Suprapubic skin (tissue), 4 donors: Measurements from ENCODE around the gene SLC25A47. TPM values are rescaled to one million over a fixed set of nuclear protein-coding genes. Genes with fewer than 3 reads are reported as not detected.
A peak's percentile ranks its signal among the peaks of the same experiment; 100 is the strongest.

Experiments used
- DNase-seq, 2 donors: peaks; one replicate each; pipeline ENCODE4 v3.0.0-alpha.2; 2019; ENCODE audit warnings: low spot score in 2 of 2
- H3K27ac ChIP-seq: fragments of 200-600 bp; sonication (generic); one replicate; pipeline ENCODE4 v1.5.1; 2019
- H3K27me3 ChIP-seq: fragments of 200-600 bp; sonication (generic); one replicate; pipeline ENCODE4 v1.5.1; 2019
- H3K36me3 ChIP-seq: fragments of 200-600 bp; sonication (generic); one replicate; pipeline ENCODE4 v1.5.1; 2019
- H3K4me1 ChIP-seq: fragments of 200-600 bp; sonication (generic); one replicate; pipeline ENCODE4 v1.5.1; 2019
- H3K4me3 ChIP-seq: fragments of 200-600 bp; sonication (generic); one replicate; pipeline ENCODE4 v1.5.1; 2019; ENCODE audit warnings: mild to moderate bottlenecking
- H3K9me3 ChIP-seq: fragments of 200-600 bp; sonication (generic); one replicate; pipeline ENCODE4 v1.5.1; 2019
- CTCF ChIP-seq, 2 donors: fragments of 200-600 bp in 1 of 2; fragments of 450-650 bp in 1 of 2; sonication (generic) in 1 of 2; IDR thresholded peaks; one replicate each; pipeline ENCODE4 v1.5.1; 2016 to 2019; ENCODE audit warnings: antibody characterized with exemption in 2 of 2, mild to moderate bottlenecking in 1 of 2, moderate library complexity in 1 of 2
- EP300 ChIP-seq: sonication (generic); formaldehyde crosslinking; IDR thresholded peaks from one replicate; pipeline ENCODE4 v1.6.1; 2017; ENCODE audit warnings: antibody characterized with exemption
- POLR2A ChIP-seq, 2 donors: fragments of 450-650 bp; IDR thresholded peaks; one replicate each; pipeline ENCODE4 v1.6.1; 2017; ENCODE audit warnings: antibody characterized with exemption in 2 of 2, mild to moderate bottlenecking in 2 of 2, moderate library complexity in 2 of 2
- POLR2AphosphoS5 ChIP-seq, 3 donors: sonication (generic); formaldehyde crosslinking; IDR thresholded peaks; one replicate each; pipeline ENCODE4 v1.6.1; 2017; ENCODE audit warnings: antibody characterized with exemption in 3 of 3
- WGBS: methylation state at CpG from one replicate; pipeline ENCODE4 v1.1.5; 2018; 5-methylcytosine and 5-hydroxymethylcytosine counted together
- total RNA-seq, 4 donors: library from RNA; depleted of rRNA; stranded (reverse); fragments of >200 nt; gene quantifications; one replicate each; pipeline ENCODE4 v1.1.0, GENCODE V29; 2016

The SLC25A47 gene
- total RNA-seq, 4 donors from 2014 or later = 0.30 to 1.4 TPM; not detected in 2

- H3K9me3 ChIP-seq = no peaks in the 10 kb centered on the region
- peaks cover 7% of the 10 kb centered on the region for H3K36me3 ChIP-seq
- peak; percentile 86 to 88 for DNase-seq
- peak overlapping the region; percentile 80 for H3K27ac ChIP-seq
- peaks cover 46% of the 10 kb centered on the region for H3K4me1 ChIP-seq
- no peak for TF ChIP-seq POLR2AphosphoS5 (IDR thresholded peaks at IDR 0.05)
- peak overlapping the region; percentile 10 for H3K4me3 ChIP-seq
- H3K27me3 ChIP-seq = no peaks in the 10 kb centered on the region
- WGBS = 49% methylated on average over 19 of the region's 30 CpGs
Measured at GRCh38 chr14:100297320-100298300, 25.5 kb upstream of the SLC25A47 start.

- Histone ChIP-seq H3K27me3 (no peaks in the 10 kb centered on the region), H3K36me3 (peaks cover 3% of the 10 kb centered on the region), H3K9me3 (no peaks in the 10 kb centered on the region), H3K4me1 (peaks cover 54% of the 10 kb centered on the region), H3K27ac (no peak overlapping the region), H3K4me3 (no peak overlapping the region)
- peak in 1 of 2 donors; percentile 48 for DNase-seq
- TF ChIP-seq CTCF (IDR thresholded peaks at IDR 0.05) (no peak), POLR2A (IDR thresholded peaks at IDR 0.05) (no peak)
- WGBS = 91% methylated on average over 12 of the region's 14 CpGs
Measured at GRCh38 chr14:100298551-100299237, 24.4 kb upstream of the SLC25A47 start.

GRCh38 chr14:100299238-100299560 is 23.9 kb upstream of the SLC25A47 start:
- WGBS = 92% methylated on average over 6 of the region's 6 CpGs
- peaks cover 55% of the 10 kb centered on the region for H3K4me1 ChIP-seq

GRCh38 chr14:100302616-100303015 is 20.5 kb upstream of the SLC25A47 start:
- WGBS = 26% methylated on average over 2 of the region's 2 CpGs
- Histone ChIP-seq H3K9me3 (no peaks in the 10 kb centered on the region), H3K27ac (peak overlapping the region; percentile 74), H3K4me1 (peaks cover 52% of the 10 kb centered on the region), H3K27me3 (no peaks in the 10 kb centered on the region), H3K4me3 (no peak overlapping the region), H3K36me3 (peaks cover 3% of the 10 kb centered on the region)
- TF ChIP-seq POLR2A (IDR thresholded peaks at IDR 0.05) (no peak), POLR2AphosphoS5 (IDR thresholded peaks at IDR 0.05) (no peak)
- no peak for DNase-seq

More at GRCh38 chr14:100299238-100299560, 23.9 kb upstream of the SLC25A47 start:
- TF ChIP-seq POLR2AphosphoS5 (IDR thresholded peaks at IDR 0.05) (no peak), CTCF (IDR thresholded peaks at IDR 0.05) (no peak), POLR2A (IDR thresholded peaks at IDR 0.05) (no peak), EP300 (no peak)
- H3K9me3 ChIP-seq = no peaks in the 10 kb centered on the region
- no peaks in the 10 kb centered on the region for H3K27me3 ChIP-seq
- H3K4me3 ChIP-seq = no peak overlapping the region
- H3K27ac ChIP-seq = no peak overlapping the region
- peaks cover 3% of the 10 kb centered on the region for H3K36me3 ChIP-seq
- DNase-seq = no peak

- H3K4me3 ChIP-seq = no peak overlapping the region
- TF ChIP-seq EP300 (no peak), CTCF (IDR thresholded peaks at IDR 0.05) (peak in 1 of 2 donors; percentile 32), POLR2A (IDR thresholded peaks at IDR 0.05) (no peak)
- 66% methylated on average over 8 of the region's 8 CpGs for WGBS
- no peaks in the 10 kb centered on the region for H3K9me3 ChIP-seq
- no peaks in the 10 kb centered on the region for H3K27me3 ChIP-seq
- no peak for DNase-seq
- peaks cover 52% of the 10 kb centered on the region for H3K4me1 ChIP-seq
- peaks cover 3% of the 10 kb centered on the region for H3K36me3 ChIP-seq
- peak overlapping the region; percentile 74 for H3K27ac ChIP-seq
Measured at GRCh38 chr14:100303179-100303578, 20.0 kb upstream of the SLC25A47 start.

GRCh38 chr14:100303925-100304324 is 19.2 kb upstream of the SLC25A47 start:
- WGBS = no CpG with 5 or more reads among the region's 4 CpGs
- Histone ChIP-seq H3K4me1 (peaks cover 55% of the 10 kb centered on the region), H3K4me3 (peak overlapping the region; percentile 94)

More at GRCh38 chr14:100303925-100304324, 19.2 kb upstream of the SLC25A47 start:
- TF ChIP-seq CTCF (IDR thresholded peaks at IDR 0.05) (no peak), POLR2AphosphoS5 (IDR thresholded peaks at IDR 0.05) (no peak), EP300 (no peak), POLR2A (IDR thresholded peaks at IDR 0.05) (no peak)
- H3K27ac ChIP-seq = peak overlapping the region; percentile 89
- no peaks in the 10 kb centered on the region for H3K27me3 ChIP-seq
- H3K9me3 ChIP-seq = no peaks in the 10 kb centered on the region
- DNase-seq = no peak
- H3K36me3 ChIP-seq = peaks cover under 1% of the 10 kb centered on the region
